Adrenal gland (tissue), 5 donors: ENCODE results near the gene TLCD2.

ENCODE experiments used
- CTCF ChIP-seq, 6 experiments: fragments of 450-650 bp in 4 of 6; fragments of 200-600 bp in 2 of 6; sonication (generic) in 1 of 6; IDR thresholded peaks; 1 replicate in 5 of 6; 2 replicates in 1 of 6; pipeline versions ENCODE4 v1.5.1 to v1.8.0; 2016 to 2021; ENCODE audit warnings: antibody characterized with exemption in 6 of 6, mild to moderate bottlenecking in 2 of 6, moderate library complexity in 1 of 6
- POLR2A ChIP-seq, 2 donors: fragments of 450-650 bp; IDR thresholded peaks; one replicate each; pipeline ENCODE4 v1.6.1; 2017; ENCODE audit warnings: antibody characterized with exemption in 2 of 2, mild to moderate bottlenecking in 2 of 2, moderate library complexity in 1 of 2
- donor health status: DM: no; HTN: no; CAD: no.

GRCh38 chr17:1713160-1713877, 3.1 kb upstream of the TLCD2 start:
- TF ChIP-seq CTCF (IDR thresholded peaks at IDR 0.05): no peak
- TF ChIP-seq POLR2A (IDR thresholded peaks at IDR 0.05): no peak
